Stimulated activated CD4-positive, alpha-beta T cell treated with anti-CD3 and anti-CD28 coated beads, Interleukin-1b, Interleukin-23, amount 100 ng/mL, for 48 hours (primary cell): ENCODE results near the gene ANAPC2.

ENCODE experiments used
- DNase-seq: peaks from one replicate; pipeline ENCODE4 v3.0.0-alpha.2; 2020

ANAPC2 gene

DNA sequence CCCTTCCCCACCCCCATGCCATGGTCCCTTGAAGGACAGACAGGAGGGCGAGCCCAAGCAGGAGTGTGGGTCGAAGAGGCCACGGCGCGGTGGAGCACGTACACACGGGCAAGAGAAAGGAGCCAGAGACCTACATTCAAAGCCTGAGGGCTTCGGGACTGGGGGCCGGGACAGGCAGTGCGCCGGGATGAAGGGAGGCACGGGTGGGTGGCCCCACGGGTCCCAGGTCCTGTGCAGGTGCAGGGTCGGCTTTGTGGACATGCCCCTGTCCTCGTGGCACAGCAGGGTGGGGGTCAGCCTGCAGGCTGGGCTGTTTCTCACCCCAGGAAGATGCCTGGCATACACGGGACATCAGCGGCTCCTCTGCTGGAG lies 28.3 kb downstream of the ANAPC2 start:
- DNase-seq, result no peak

DNA sequence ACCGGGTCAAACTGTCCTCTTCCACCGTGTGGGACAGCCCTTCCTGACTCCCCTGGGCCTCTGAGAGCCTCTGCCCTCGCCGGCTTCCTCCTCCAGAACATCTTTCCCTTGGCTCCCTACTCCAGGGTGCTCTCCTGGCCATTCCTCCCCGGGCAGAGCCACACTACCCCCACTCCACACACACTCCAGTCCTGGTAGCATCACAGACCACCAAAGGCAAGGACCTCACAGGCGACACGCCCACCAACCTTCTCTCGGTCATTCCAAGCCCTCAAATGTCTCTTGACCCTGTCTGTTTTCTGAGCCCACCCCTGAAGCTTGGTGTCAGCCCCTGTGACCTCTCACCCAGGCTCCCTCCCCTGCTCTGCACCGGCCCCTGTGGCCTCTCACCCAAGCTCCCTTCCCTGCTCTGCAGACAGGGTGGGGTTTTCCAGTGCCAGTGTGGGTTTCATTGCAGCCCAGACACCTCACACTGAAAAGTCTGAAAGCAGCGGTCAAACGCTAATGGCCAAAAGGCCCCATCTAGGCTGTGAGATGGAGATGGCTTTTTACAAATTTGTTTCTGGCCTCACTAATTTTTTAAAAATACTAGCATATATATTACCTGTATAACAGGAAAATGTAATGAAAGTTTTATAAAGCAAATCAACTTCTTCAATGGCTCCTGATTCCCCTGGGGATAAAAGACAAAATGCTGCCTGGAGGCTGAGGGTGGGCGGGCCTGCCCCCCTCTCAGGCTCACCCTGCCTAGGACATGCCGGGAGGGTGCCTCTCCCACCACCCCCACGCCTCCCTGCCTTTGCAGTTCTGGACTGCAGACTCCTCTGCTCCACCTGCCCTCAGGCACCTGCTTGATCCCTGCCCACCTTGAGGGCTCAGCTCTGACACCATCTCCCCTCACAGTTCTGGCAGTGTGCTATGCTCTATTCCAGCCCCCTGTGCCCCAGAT lies 29.0 kb downstream of the ANAPC2 start:
- no peak for DNase-seq

DNA sequence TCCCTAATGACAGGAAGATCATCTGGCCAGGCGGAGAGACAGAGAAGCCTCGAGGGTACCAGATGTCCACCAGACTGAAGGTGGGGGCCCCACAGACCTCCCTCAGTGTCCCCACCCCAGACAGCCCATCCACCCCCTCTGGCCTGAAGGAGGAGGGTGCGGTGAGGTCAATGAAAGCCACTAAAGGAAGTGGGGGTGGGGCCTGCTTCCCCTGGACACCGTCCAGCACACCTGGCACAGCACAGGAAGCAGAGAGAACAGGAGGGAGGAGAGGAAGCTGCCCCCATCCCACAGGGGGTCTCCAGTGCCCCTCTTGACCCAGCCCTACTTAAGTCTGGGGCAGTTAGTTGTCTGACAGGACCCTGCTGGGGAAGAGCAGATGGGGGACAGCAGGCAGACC lies 29.7 kb downstream of the ANAPC2 start:
- DNase-seq, result no peak

DNA sequence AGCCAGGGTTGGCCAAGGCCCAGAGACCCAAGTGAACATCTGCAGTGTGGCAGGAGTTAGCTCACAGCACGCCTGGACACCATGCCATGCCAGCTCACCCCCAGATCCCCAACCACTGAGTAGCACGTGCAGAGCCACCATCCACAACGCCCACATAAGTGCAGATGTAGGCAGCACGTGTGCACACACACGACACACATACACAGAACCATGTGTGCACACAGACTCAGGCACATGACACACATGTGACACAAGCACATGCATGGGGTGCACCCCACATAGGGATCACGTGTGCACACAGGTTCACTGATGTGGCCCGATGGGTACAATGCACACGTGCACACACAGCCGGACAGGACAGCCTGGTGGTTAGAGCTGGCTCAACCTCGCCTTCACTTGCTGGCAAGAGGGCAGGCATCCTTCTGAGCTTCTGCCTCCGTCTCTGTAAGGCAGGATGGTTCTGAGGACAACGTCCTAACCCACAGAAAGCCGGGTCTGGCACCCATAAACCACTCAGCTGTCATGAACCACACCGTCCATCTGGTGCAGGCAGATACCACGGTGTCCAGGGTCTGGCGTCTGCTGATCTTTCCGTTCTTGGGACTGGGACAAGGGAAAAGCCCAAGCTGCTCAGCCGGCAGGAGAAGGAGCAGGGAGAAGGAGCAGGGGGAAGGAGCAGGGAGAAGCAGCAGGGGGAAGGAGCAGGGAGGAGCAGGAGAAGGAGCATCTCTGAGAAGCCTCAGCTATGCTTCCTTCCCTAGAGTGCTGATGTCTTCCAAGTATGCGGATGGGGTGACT lies 30.5 kb downstream of the ANAPC2 start:
- DNase-seq, result no peak

DNA sequence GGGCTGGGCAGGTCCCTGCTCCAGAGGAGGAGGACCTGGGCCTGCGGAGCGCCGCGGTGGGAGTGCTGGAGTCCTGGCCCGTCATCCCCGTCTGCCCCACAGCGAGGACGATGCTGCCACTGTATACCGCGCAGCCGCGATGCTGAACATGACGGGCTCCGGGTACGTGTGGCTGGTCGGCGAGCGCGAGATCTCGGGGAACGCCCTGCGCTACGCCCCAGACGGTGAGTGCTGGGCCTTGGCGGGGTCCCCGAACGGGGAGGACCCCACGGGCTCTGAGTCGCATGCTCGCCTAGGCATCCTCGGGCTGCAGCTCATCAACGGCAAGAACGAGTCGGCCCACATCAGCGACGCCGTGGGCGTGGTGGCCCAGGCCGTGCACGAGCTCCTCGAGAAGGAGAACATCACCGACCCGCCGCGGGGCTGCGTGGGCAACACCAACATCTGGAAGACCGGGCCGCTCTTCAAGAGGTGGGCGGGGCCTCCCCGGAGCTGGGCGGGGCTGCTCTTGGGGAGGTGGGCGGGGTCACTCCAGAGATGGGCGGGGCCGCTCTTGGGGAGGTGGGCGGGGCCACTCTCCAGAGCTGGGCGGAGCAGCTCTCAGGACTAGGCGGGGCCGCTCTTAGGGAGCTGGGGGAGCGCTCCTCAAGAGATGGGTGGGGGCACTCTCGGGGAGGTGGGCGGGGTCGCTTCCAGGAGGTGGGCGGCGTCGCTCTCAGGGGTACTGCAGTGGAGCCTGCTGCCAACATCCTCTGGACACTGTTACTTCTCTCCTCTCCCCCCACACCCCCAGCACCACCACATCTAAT lies 31.6 kb downstream of the ANAPC2 start:
- peak; percentile 68 for DNase-seq

DNA sequence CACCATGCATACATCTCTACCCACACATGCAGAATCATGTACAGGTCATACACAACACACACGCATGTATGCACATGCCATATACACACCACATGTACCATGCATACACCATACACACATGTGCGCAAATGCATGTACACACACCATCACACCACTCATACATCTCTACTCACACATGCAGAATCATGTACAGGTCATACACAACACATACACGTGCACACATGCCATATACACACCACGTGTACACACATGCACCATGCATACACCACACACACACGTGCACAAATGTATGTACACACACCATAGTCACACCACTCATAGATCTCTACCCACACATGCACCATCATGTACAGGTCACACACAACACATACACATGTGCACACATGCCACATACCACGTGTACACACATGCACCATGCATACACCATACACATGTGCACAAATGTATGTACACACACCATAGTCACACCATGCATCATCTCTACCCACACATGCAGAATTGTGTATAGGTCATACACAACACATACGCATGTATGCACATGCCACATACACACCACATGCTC lies 35.4 kb downstream of the ANAPC2 start:
- DNase-seq, result no peak

DNA sequence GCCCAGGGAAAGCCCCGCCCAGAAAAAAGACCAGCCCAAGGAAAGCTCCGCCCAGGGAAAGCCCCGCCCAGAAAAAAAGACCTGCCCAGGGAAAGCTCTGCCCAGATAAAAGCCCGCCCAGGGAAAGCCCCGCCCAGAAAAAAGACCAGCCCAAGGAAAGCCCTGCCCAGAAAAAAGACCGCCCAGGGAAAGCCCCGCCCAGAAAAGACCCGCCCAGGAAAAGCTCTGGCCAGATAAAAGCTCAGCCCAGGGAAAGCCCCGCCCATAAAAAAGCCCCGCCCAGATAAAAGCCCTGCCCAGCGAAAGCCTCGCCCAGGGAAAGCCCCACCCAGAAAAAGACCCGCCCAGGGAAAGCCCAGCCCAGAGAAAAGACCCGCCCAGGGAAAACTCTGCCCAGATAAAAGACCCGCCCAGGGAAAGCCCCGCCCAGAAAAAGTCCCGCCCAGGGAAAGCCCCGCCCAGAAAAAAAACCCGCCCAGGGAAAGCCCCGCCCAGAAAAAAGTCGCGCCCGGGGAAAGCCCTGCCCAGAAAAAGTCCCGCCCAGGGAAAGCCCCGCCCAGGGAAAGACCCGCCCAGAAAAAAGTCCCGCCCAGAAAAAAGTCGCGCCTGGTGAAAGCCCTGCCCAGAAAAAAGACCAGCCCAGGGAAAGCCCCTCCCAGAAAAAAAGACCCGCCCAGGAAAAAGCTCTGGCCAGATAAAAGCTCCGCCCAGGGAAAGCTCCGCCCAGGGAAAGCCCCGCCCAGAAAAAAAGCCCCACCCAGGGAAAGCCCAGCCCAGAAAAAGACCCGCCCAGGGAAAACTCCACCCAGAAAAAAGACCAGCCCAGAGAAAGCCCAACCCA lies 37.5 kb downstream of the ANAPC2 start:
- peak; percentile 87 for DNase-seq

DNA sequence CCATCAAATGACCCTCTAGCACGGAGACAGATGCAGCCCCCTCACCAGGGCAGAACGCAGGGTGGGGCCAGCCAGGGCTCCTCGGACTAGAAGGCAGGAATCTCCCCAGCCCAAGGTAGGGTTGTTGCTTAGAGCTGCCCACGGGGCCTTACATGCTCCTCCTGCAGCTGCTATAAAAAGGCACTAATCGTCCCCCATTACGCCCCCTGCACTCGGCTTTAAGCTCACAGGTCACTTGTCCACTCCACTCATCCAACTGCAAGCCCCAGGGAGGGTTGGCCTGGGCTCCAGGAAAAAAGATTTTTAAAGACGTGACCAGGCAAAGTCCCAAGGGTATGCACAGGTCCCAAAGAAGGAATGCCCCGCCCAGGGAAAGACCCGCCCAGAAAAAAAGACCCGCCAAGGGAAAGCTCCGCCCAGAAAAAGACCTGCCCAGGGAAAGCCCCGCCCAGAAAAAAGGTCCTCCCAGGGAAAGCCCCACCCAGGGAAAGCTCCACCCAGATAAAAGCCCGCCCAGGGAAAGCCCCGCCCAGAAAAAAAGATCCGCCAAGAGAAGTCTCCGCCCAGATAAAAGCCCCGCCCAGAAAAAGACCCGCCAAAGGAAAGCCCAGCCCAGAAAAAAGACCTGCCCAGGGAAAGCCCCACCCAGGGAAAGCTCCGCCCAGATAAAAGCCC lies 38.3 kb downstream of the ANAPC2 start:
- no peak for DNase-seq

DNA sequence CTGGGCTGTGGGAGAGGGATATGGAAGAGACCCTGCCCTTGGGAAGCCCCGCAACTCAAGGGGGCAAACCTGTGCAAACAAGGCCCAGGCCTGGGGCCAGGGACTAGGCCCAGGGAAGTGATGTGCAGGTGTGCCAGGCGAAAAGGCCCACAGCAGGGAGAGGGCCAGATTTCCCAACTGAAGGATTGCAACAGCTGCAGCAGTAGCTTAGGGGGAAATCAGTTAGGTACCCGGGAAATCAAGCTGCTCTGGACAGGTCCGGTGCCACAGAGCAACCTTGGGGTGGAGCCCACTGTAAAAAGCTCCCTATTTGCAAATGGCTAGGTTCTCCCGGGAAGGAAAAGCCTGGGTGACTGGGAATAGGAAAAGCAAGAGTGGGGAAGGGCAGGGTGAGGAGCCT lies 39.0 kb downstream of the ANAPC2 start:
- DNase-seq, result no peak

DNA sequence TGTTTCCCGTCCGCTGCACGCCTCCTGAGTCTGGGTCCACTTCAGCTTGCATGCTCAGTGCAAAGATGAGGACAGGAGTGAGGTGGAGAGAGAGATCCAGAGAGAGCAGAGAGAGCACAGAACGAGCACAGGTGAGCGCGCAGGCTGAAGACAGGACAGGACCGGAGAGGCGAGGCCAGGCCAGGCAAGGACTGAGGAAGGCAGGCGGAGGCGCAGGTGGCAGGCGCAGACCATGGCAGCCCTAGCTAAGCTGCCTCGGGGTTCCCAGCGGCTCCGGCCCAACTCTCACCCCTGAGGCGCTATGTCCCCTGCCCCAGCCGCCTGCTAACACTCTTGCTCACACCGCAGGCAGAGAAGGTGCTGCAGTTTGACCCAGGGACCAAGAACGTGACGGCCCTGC lies 39.7 kb downstream of the ANAPC2 start:
- no peak for DNase-seq

DNA sequence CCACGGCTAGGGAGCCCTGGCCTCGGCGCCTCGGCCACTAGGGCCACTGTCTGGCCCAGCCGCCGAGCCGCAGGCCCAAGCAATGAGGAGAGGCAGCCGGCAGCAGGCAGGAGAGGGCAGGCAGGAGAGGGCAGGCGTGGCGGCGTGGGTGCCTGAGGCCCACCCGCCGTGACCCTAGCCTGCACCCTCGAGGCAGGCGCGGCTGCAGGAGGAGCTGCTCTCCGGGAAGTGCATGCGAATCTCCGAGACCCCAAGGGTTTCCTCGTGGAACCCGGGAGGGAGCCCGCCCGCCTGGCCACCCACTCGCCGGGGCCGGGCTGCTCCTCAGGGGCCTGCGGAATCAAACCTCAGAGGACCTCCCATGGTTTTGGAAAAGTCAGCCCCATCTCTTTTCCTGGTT lies 40.1 kb downstream of the ANAPC2 start:
- DNase-seq, result no peak

DNA sequence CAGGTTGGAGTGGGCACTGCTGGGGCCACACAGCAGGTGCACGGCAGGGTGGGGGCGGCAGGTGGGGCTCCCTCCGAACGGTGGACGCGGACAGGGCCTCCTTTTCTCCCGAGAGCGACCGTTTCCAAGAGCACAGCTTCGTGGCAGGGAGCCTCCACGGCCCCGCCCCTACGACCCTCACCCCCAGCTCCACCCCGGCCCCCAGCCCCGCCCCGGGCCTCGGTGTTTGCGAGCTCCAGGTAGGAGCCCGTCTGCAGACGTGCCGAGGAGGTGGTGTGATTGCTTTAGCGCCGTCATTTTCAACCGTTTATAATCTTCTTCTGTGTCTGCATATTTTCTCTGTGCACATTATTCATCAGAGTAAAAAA lies 40.6 kb downstream of the ANAPC2 start:
- no peak for DNase-seq

DNA sequence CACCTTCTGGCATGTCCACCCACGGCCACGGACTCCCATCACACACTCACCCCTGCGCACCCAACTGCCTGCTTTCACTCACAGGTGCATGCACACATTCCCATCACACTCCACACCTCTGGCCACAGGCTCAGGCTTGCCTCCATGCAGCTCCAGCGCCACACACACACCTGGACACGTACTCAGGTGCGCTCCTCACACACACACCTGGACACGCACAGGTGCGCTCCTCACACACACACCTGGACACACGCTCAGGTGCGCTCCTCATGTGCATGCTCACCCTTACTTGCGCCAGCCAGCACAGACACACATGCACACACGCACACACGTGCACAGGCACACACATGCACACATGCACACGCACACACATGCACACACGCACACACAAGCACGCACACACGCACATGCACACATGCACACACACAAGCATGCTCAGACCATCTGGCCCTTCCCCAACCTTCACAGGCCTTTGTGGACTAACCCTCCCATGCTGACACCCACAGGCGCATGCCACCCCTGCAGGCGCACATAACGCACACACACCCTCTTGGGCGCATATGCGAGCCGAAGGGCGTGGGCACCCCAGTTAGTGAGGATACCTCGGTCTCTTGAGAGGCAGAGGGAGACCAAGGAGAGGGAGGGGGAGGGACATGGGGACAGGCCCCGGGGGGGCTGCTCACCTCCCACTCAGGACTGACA lies 41.1 kb downstream of the ANAPC2 start:
- no peak for DNase-seq

DNA sequence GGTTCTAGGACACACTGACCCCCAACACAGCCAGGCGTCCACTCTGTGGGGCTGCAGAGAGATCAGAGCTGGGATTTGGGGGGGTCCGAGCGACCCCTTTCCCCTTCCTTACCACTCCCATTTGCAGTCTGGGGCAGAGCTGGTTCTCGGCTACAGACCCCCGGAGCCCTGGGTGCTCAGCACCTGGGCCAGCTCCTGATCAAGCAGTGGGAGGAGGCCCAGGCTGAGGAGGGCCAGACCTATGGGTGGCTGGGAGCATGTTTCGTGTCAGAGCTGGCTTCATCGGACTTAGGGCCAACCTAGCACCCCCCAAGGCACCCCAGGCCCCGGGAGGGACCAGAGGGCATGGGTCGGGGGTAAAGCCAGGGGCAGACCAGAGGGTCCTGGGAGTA lies 41.8 kb downstream of the ANAPC2 start:
- DNase-seq, result no peak

DNA sequence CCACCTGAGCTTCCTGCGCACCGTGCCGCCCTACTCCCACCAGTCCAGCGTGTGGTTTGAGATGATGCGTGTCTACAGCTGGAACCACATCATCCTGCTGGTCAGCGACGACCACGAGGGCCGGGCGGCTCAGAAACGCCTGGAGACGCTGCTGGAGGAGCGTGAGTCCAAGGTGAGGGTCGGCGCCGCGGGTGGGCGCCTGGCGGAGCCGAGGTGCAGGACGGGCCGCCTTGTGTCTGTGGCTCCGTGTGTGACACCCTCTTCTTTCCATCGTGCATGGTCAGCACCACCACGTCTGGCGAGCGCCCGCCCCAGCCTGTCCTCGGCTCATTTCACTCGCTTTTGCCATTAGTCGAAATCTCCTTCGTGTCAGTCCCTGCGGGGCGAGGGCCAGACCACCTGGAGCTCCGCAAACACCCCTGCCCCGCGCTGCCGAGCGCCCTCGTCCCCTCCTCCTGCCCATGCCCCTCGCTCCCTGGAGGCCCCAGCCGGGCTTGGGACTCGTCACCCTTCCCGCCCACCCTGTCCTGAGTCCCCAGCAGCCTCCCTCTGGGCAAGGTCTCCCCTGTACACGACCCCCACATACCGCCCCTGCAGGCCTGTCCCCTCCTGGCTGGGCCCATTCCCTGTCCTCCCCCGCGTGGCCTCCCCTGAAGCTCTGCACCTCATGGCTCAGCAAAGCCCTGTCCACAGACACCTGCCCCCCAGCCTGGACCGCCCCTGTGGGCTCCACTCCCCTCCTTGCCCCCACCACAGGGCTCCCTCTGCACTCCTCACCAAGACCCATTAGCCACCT lies 42.4 kb downstream of the ANAPC2 start:
- no peak for DNase-seq

DNA sequence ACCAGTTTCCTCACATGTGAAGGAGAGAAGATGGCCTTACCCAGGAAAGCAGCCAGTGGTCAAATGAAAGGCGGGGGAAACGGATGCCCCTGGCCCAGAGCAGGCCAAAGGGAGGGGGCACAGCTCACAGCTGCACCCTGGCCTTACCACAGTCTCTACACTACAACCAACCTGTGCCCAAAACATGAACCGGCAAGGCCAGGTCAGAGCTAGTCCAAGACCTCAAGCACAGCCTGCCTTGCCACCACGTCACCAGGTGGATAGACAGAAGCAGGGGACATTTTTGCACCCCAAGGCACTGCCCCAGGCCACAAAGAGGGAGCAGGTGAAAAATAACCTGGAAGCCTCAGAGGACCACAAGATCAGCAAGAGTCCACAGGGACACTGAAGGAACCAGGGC lies 44.9 kb downstream of the ANAPC2 start:
- no peak for DNase-seq

DNA sequence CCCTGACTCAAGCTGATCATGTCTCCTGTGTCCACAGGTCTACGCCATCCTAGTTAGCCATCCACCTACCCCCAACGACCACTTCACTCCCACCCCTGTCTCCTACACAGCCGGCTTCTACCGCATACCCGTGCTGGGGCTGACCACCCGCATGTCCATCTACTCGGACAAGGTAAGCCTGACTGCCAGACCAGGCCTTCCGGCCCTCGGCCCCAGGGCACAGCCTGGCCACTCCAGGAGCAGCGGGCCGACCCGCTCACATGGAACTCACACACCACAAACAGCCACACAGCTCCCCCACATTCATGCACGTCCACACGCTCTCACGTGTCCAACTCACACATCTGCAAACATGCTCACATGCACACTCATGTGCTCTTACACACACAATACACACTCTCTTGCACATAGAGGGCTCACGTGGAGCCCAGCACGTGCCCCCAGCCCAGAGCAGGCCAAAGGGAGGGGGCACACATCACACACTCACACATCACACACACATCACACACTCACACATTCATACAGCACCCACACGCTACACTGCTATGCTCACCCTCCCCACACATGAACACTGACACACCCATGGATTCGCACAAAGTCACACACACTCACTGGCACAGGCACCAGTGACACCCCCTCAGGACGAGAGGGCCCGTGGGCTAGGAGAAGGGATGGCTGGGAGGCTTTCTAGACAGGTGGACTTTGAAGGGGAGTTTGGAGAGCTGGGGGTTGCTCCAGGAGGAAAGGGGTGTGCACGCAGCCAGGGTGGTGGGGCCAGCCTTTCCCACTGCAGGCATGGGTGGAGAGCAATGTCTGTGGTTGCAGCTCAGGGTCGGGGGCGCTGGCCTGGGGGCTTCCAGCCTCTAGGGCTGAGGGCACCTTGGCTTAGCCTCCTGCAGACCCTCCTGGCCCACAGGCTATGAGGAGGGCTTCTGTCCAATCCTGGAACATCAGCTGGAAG lies 46.1 kb downstream of the ANAPC2 start:
- no peak for DNase-seq

DNA sequence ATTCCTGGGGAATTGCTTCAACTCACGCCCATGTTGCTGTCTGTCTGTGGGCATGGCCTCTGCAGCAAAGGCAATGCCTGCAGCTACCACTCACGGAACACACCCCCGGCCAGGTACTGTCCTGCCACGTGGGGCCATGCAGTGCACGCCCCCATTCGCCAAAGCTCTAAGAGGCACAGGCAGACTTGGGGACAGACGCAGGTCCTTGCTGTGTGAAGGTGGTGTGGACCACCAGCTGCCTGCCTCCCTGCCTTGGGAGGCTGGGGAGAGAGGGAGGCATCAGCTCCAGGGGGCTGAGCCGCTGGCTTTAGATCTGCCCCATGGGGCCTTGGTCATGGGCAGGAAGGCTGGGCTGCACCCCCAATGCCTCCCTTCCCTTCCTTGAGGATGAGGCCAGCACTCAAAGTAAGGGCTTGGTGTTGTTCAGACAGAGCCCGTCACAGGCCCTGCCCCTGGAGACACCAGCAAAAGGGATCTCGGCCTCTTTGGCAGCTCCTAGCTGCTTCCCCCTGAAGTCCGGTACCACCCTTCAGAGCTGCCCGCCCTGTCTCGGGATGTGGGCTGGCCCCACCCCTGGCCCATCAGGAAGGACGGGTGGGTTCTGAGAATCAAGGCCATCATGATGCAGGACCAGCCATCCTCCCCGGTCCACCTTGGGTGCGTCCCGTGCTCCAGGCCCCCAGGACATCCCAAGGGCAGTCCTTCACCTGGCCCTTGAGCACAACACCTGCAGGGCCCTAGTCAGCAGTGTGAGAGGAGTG lies 47.1 kb downstream of the ANAPC2 start:
- DNase-seq, result no peak
